HG02571 (cell line): ENCODE measurements around the gene MMP28.

Source experiments
- ATAC-seq: cut with Tn5 transposase; IDR thresholded peaks from one replicate; pipeline ENCODE4 v1.9.1; 2021; ENCODE audit warnings: mild to moderate bottlenecking, moderate library complexity; ENCODE audit not compliant: unreplicated experiment

The MMP28 gene

DNA sequence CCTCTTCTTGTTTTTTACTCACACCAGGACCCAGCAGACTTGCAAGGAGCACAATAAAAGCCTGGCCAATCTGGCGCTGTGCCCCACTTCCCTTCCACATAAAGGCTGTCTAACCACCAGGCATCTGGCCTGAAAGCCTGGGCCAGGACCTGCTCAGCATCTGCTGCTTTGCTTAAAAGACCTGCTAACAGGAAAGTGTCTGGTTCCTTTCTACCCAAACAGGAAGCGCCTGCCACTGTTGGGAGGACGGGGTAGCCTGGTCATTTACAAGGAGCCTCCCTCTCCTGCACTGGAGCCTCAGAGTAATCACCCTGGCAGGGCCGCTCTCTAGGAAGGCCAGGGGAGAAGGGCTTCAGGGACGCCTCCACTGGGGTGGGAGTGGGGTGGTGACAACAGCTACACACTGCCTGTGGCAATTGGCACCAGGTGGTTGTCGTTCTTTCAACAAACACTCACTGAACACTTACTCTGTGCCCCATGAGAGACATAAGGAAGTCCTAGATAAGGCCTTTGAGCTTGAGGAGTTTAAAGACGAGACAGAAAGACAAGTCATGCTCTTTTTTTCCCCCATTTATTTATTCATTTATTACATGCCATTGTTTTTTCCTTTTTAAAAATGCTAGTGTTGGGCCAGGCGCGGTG, 6.3 kb upstream of the MMP28 start:
- ATAC-seq: no peak

DNA sequence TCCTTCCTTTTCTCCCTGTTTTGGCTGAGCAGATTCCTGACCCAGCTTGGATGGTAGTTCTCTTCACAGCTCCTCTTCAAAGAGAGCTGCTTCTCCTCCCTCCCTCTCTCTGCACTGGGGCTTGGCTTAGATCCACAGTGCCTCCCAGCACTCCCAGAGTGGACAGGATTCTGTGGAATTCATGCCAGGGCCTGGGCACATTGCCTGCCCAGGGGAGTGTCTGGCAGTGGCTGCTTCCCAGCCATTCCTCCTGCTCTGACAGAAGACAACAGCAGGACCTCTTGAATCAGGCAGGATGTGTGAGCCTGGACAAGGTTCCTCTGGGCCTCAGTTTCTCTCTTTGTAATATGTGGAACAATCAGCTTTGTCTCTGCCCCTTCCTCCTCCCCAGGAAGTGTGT, 4.5 kb upstream of the MMP28 start:
- no peak for ATAC-seq

DNA sequence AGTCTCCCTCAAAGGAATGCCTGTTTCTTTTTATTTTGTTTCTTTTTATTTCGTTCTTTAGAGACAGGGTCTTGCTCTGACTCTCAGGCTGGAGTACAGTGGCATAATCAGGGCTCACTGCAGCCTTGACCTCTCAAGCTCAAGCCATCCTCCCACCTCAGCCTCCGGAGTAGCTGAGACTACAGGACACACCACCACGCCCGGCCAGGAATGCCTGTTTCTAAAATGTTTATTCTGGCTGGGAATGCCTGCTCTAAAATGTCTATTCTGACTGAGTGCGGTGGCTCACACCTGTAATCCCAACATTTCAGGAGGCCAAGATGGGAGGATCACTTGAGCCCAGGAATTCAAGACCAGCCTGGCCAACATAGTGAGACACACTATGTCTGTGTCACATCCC, 2.5 kb upstream of the MMP28 start:
- no peak for ATAC-seq

DNA sequence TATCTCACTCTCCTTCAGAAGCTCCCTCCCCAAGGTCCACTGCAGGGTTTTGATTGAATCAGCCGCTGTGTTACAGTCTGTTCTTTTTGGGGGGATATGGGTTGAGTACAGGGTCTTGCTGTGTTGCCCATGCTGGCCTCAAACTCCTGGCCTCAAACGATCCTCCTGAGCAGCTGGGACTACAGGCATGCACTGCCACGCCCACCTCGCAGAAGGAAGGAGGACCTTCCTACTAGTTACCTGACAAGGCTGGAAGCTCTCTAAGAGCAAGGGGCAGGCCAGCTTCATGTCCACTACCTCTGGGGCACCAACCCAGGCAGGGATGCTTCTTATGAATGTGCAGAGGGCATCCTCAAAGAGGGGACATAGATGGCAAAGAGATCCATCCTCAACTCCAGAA, 1.9 kb upstream of the MMP28 start:
- ATAC-seq: no peak

DNA sequence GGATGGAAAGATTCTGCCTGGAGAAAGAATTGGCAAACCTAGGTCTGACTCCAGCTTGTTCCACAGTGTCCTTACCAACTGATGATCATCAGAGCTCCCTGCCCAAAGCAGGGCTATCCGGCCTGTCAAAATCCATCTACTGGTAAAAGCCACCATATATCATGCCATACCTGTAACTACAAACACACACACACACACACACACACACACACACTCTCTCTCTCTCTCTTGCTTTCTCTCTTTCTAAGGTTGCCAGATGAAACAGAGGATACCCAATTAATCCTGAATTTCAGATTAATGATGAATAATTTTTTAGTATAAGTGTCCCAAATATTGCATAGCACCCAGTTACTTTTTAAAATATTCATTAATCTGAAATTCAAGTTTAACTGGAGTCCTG, 1.5 kb upstream of the MMP28 start:
- no peak for ATAC-seq

DNA sequence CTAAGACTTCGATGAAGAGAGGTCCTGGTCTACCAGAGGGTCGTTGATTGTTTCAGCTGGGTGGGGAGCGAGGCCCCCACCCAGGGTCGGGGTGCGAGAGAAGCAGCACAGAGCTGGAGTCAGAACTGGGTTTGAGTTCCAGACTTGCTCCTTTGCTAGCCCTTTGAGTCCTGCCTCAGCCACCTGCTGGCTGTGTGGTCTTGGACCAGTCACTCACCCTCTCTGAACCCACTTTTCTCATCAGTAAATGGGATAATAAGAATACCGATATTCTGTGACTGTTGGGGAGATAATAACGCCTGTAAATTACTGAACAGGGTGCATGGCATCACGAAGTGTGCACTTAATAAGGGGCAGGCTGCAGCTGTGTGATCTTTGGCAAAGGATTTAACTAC, 427 bp upstream of the MMP28 start:
- no peak for ATAC-seq

DNA sequence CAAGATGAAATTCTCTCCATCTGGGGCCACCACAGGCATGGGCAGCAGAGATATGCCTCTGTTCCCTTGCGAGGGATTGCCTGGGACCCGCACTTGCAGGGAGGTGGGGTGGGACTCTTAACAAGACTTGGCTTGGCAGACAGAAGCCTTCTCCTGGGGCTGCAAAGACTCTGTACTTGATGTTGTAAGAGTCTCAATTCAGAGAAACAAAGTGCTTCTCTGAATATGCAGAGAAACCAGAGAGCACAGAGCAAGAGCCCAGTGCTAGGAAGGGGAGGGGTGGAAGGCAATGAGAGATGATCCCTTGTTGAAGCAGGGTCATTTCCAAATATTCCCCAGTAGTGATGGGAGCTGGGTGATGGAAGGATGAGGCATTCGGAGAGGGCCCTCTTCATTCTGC, 2.2 kb downstream of the MMP28 start:
- ATAC-seq: no peak

DNA sequence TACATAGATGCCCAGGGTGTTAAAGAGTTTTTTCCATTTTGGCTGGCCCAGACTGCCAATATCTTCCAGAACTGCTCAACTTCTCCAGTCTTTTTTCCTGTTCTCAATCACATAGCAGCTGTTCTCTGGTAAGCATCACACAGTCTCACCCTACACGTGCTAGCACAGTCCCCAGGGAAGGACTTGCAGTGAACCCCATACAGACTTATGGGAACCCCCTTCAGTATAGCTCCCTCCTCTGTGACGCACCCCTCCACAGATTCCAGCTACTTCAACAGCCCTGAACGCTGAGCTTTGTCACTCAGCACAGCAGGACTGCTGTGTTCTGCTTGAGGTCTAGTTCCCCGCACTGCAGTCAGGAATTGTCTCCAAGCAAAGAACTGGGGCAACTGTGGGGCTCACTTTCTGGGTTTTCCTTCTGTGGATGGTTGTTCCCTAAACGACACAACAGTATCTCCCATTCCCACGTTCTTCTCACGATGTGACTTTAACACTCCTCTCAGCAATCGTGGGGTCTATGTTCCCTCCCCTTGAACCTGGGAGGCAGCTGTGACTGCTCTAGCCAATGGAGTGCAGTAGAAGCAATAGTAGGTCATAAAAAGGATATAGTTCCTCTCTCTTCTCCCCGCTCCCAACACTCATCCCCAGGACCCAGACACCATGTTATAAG, 3.6 kb downstream of the MMP28 start:
- no peak for ATAC-seq

DNA sequence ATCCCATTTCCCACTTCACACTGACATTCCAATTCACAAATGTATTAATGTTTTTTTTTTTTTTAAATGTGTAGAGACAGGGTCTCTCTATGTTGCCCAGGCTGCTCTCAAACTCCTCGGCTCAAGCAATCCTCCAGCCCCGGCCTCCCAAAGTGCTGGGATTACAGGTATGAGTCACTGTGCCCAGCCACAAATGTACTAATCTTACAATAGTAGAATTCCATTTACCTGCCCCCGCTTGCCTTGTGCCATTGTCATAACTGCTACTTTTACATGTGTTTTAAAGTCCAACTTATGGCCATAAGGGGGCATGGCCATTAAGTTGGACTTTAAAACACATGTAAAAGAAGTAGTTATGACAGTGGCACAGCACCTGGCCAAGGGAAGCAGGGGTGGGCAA, 4.6 kb downstream of the MMP28 start:
- no peak for ATAC-seq

DNA sequence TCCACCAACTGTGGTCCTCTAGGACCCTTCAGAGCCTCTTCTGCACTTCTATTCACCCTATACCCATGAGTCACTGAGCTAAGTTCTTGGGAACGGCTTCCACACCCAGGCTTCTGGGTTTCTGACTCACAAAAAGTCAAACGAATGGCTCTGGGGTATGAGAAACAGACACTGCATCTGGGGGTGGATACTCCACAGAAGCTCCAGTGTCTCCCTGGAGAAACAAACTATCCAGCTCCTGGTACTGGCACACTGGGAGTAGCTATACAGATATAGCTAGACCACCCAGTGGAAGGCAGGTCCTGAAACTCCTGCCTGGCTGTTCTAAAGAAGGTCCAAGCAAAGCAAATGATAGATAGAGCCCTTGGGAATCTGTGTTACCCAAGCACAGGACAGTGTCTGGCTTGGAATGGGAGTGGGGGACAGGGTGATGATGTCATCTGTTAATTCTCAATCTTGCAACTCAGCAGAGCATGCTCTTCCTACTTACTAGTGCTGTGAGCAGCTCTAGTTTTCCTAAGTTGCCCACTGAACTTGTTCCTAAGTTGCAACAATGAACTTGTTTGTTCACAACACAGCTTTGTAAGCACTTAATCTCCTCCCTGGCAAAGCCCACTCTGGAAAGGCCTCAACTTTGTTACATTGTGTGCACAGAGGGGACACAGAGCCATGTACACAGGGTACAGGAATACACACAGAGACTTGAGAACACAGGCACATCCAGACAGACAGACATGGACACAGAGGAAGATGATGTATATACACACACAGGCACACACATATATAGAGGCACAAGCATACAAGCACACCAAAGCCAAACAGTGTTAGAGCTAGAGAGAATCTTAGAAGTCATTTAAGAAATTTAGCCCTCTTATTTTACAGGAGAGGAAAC, 6.7 kb downstream of the MMP28 start:
- ATAC-seq: no peak

DNA sequence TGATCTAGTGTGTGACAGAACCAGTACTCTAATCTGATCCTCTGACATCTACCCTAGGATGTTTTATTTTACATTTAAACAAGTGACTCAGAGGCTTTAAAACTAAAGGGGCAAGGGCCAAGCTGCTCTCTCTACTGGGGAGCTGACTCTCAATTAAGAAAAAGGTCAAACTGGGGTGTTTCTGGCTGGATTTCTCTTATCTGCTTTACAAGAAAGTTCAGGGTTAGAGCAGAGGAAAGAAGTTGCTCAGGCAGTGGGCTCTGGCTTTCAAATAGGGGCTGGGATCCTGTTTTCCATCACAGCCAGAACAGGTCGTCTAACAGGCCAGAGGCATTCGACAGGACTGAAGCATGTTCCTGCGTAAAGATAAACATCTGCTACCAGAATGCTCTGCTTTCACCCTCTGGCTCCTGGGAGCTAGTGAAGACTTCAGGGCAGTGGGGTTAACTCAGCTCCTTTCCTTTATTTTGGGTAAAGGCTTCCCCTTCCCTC, 8.5 kb downstream of the MMP28 start:
- no peak for ATAC-seq

DNA sequence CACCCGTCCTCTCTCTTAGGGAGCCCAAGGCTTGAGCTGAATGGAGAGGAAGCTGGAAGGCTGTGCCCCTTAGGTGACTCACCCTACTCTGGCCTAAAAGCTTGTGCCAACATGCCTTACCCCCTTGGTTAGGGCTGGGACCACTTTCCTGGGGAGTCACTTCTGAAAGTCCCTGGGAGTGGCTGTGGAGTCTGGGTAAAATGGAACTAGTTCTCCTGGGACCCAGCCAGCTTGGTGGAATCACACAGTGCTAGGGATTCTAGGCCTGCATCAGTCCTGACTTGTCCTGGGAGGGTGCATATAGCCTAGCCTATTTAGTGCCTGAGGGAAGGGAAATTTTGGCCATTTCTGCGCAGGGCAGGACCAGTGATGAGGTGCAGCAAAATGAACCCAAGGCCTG, 10.5 kb downstream of the MMP28 start:
- no peak for ATAC-seq

DNA sequence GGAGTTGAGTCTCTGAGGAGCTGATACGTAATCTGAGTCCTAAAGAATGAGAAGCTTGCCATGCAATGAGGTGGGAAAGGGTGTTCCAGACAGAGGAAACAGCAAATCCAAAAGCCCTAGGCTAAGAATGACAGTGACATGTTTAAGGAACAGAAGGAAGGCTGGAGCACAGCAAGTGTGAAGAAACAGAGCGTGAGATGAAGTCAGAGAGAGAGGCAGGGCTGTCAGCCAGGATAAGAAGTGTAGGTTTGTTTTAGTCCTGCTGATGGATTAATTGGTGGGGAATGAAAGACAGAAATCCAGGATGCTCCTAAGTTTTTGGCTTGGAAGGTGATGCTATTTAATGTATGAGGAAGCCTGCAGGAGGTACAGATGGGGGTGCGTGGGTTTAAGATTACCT, 14.5 kb downstream of the MMP28 start:
- no peak for ATAC-seq

DNA sequence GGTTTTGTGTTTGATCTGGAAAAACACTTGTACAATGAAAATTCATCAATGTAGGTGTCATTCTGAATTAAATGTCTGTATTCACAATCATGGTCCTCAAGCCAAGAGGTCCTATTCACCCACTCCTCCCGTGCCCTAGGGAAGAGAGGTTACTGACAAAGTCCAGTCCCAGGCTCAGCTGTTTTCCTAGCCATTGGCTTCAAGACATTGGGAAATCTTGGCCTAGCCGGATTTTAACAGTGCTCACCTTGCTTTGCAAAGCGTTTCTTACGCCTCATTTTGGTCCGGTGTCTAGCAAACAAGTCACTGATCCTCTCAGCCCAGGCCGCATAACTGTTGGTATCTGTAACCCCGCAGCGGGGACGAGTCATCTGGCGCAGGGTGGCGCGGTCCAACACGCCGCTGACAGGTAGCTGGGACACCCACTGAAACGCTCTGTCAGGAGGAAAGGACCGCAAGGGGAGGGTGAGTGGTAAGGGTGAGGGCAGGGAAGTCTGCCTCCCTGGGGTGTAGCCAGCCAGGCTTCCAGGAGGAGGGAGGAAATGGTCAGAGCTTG, 16.7 kb downstream of the MMP28 start:
- no peak for ATAC-seq

DNA sequence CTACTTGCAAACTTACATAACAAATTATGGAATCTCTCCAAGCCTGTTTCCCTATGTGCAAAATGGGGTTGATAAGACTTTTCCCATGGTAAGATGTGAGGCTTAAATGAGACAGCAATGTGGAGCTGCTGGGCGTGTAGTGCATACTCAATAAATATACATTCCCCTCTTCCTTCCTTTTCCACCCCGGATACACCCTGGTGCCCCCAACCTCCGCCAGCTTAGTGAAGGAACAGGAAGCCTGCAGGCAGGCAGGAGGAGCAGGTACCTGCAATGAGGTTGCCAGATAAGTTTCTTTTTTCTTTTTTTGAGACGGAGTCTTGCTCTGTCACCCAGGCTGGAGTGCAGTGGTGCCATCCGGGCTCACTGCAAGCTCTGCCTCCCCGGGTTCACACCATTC, 19.9 kb downstream of the MMP28 start:
- ATAC-seq: no peak

DNA sequence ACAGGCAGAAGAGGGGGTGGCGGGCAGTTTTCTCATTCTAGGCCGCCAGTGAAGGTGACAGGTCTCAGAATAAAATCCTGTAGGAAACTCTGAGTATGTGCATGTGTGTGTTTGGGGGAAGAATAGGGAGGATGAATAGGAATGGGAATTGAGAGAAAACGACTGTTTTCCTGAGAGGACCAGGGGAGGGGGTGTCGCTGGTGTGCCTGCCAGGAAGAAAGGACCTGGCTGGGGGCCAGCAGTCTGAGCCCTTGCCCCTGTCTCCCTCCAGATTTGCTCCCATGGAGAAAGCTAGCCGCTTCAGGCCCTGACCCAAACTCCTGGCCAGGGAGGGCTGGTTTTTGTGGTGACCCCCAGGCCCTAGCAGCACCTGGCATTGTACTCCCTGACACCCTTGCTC, 20.4 kb downstream of the MMP28 start:
- ATAC-seq: no peak

DNA sequence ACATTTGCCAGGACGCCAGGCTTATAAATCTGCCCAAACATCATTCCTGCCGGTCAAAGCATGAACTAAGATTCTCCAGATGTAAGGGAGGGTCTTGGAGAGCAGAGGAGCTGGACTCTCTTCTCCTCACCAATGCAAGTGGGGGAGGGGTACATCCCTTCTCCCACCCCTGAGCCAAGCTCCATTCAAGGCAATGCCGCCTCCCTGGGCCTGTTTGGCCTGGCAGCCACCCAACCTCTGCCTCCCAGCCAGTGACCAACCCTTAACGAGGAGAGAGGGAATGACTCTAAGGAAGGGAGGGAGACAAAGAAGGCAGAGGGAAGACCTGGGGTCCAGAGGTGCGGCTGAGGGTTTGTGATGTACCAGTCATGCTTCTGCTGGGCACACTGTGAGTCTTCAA, 20.9 kb downstream of the MMP28 start:
- no peak for ATAC-seq

DNA sequence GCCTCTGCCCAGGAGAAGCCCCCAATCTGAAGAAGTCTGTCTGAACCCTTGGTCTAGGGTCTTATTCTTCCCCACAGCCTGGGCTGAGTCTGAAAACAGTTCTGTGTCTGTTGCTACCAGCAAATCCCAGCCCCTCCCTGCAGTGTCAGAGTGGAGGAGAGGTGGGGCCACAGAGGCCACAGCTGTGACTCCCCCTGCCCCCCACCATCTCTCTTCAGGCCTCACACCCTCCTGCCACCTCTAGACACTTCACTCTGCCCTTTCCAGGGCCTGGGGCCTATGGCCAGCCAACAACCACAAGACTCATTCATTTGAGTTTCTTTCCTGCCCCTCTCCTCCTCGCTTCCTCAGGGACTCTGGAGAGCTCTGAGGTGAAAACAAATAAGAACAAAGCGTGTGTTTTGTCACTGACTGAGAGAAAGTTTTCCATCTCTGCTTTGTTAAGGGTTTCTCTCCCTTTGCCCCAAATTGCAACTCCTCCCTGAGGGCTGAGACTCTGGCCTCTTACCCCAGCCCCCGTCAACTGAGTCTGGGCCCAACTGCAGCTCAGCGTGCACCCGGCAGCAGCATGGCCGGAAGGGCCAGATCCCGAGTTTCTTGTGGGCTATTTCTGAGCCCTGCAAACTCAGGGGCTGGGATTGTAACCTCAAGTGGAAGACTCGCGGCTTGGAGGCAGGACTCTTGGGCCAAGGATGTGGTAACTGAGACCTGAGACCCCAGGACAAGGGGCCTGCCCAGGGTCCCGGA, 21.6 kb downstream of the MMP28 start:
- no peak for ATAC-seq

DNA sequence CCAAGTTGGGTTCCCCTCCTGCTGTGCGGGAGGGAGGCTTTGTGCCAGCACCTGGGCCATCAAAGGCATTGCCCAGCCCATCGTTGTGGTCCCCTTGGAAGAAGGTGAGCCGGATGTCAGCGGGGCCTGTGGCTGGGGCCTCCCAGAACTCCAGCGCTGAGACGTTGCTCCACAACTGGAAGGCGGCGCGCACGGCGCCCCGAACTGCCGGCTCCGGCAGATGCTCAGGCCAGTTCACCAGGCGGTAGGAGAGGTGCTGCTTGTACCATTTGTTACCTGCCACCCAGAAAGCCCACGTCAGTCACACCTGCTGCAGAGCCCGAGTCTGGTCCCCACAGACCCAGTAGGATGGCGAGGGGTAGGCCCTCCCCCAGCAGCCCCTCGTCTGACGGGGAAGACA, 22.3 kb downstream of the MMP28 start:
- no peak for ATAC-seq

DNA sequence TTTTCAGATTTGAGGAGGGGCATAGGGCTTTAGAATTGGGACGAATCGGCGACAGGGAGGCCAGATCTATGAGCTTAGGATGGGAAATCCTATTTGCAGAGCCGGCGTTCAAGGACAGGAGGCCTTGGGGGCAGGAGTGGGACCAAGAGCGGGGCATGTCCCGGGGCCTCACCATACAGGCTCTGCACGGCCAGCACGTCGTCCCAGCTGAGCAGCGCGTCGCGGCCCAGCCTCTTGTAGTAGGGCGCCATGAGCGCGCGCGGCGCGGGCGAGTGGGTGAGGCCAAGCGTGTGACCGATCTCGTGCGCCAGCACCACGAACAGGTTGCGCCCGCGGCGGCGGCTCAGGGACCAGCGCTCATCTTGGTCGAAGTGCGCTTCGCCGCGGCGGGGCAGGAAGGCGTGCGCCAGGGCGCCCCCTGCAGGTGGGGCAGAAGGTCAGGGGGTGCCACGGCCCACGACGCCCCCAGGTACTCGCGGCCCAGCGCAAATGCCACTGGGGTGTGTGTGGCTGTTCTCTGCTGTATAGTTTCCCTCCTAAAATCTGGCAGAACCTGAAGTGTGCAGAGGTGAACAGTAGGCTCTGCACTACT, 25.4 kb downstream of the MMP28 start:
- no peak for ATAC-seq

DNA sequence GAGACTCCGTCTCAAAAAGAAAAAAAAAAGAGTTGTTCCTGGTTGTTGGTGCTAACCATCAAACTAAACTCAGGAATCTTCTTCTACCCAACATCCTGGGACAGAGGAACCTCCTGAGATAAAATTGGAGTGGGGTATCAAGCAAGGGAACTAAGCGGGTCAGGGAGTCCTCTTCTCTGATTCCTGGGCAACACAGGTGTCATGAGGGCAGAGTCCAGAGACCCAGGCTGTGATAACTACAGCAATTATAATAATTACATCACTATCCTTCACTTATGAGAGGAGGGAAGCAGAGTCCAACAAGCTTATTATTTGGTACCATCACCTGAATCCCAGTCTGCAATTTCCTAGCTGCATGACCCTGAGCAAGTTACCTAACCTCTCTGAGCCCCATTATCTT, 26.6 kb downstream of the MMP28 start:
- no peak for ATAC-seq
